ENCODE measurements around the gene NEO1.

- TF ChIP-seq POLR2A (IDR thresholded peaks at IDR 0.05) (no peak), CTCF (IDR thresholded peaks at IDR 0.05) (no peak)
These were observed 246.4 kb downstream of the NEO1 start for GRCh38 chr15:73298522-73299245.
